H1 (cell line): ENCODE results near the gene NEK2. TPM values are rescaled to one million over a fixed set of nuclear protein-coding genes. Genes with fewer than 3 reads are reported as not detected.

Experiments
- CHD7 ChIP-seq: fragments of 300-600 bp; sonication (generic); IDR thresholded peaks from 2 replicates; pipeline ENCODE4 v1.7.1; 2012; ENCODE audit warnings: low read length, moderate library complexity, mild to moderate bottlenecking, inconsistent platforms; ENCODE audit not compliant: insufficient replicate concordance
- EZH2 ChIP-seq: fragments of 200-600 bp; sonication (generic); IDR thresholded peaks from 2 replicates; pipeline ENCODE4 v1.7.1; 2012; ENCODE audit warnings: low read depth, mild to moderate bottlenecking, moderate library complexity, low read length, inconsistent platforms; ENCODE audit not compliant: severe bottlenecking
- NANOG ChIP-seq: IDR thresholded peaks from 2 replicates; pipeline ENCODE4 v1.6.1; 2011; ENCODE audit warnings: low read length, low read depth, mild to moderate bottlenecking, inconsistent platforms; ENCODE audit not compliant: insufficient read depth, poor library complexity, severe bottlenecking
- RBBP5 ChIP-seq: IDR thresholded peaks from 2 replicates; pipeline ENCODE4 v1.7.1; 2012; ENCODE audit warnings: low read depth, mild to moderate bottlenecking, inconsistent platforms, low read length, moderate library complexity, borderline replicate concordance
- RFX5 ChIP-seq: IDR thresholded peaks from 2 replicates; pipeline ENCODE4 v1.6.1; 2011; ENCODE audit warnings: low read depth, low read length, improper control_type of control experiment, borderline replicate concordance
- RXRA ChIP-seq: IDR thresholded peaks from 2 replicates; pipeline ENCODE4 v1.6.1; 2011; ENCODE audit warnings: low read depth, mild to moderate bottlenecking, low read length, moderate library complexity; ENCODE audit not compliant: insufficient read depth
- TBP ChIP-seq: IDR thresholded peaks from 2 replicates; pipeline ENCODE4 v1.6.1; 2011; ENCODE audit warnings: low read depth, low read length, improper control_type of control experiment
- TEAD4 ChIP-seq: IDR thresholded peaks from 2 replicates; pipeline ENCODE4 v1.6.1; 2012; ENCODE audit warnings: low read depth, low read length, inconsistent platforms, mixed read lengths
- polyA plus RNA-seq, 7 experiments: library from polyadenylated mRNA; depleted of rRNA in 3 of 7; stranded (reverse) in 5 of 7; unstranded in 2 of 7; fragments of >200 nt in 5 of 7; fragments of 200-250 nt in 2 of 7; gene quantifications; 1 replicate in 5 of 7; 2 replicates in 1 of 7; 4 replicates in 1 of 7; pipeline versions ENCODE4 v1.2.1 to v1.2.3, GENCODE V29; 2011 to 2013; ENCODE audit warnings: missing spikeins in 2 of 7, mixed read lengths in 2 of 7
- total RNA-seq: library from RNA; stranded (reverse); fragmentation: NEBNext Ultra II Directional; extraction: Animal tissue kit (Norgen Biotek cat#: 25700); gene quantifications from 2 replicates; pipeline ENCODE4 v1.2.1, GENCODE V29; 2021

NEK2 gene
- total and polyA plus RNA-seq, 2 of the 8 experiments (the other 6 are each of a cell fraction or from before 2014, with no cell fraction given) = 8.4 to 22.9 TPM

GRCh38 chr1:211667065-211667617 lies 8.3 kb downstream of the NEK2 start (continued):
- TF ChIP-seq CHD7 = no peak
- no peak for TF ChIP-seq RFX5
- TF ChIP-seq RBBP5 = no peak
- no peak for TF ChIP-seq EZH2
- TF ChIP-seq TEAD4 = no peak
- no peak for TF ChIP-seq TBP
- no peak for TF ChIP-seq NANOG
- no peak for TF ChIP-seq RXRA
